Measurements from ENCODE around the gene DNMT3A.

GRCh38 chr2:25307949-25308557 is 33.7 kb downstream of the DNMT3A start:
- TF ChIP-seq CTCF (IDR thresholded peaks at IDR 0.05; ENCODE audit: insufficient read depth, low read depth, low read length): no peak
- TF ChIP-seq EZH2 (IDR thresholded peaks at IDR 0.05; ENCODE audit: insufficient read depth, low read length): no peak
